Middle frontal gyrus (tissue), 1 donor: ENCODE data around the gene GABPB2.

Experiments used
- DNase-seq: peaks from one replicate; pipeline ENCODE4 v3.0.0-alpha.2; 2015; ENCODE audit warnings: low spot score; ENCODE audit errors: extremely low spot score

Gene GABPB2

GRCh38 chr1:151070474-151071276 lies at the start of gene GABPB2:
TSS of gene GABPB2 (plus strand) at chr1:151070761. CDS start at chr1:151088190, 17,429 bp downstream.
- peak; percentile 82 for DNase-seq

DNA sequence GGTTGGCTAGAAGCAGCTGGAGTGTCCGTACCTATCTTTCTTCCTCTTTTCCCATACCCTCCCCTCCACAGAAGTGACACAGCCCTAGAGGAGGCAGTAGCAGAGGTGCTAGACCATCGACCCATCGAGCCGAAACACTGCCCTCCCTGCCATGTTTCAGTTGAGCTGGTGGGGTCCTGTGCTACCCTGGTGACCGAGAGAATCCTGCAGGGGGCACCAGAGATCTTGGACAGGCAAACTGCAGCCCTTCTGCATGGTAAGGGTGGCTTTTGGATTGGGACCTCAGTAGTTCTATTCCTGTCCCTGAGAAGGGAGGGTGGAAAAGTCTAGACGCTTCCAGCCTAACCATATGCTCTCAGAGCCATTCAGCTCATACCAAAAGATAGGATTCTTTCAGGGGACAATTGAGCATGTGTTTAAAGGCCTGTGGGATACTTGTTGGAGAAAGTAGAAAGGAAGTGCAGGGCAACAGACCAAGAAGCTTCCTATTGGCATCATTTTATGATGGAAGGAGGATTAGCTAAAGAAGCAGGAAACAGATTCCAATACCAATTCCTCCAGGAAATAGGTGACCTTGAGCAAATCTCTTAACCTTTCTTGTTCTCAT lies 45.9 kb upstream of the GABPB2 start:
- no peak for DNase-seq

DNA sequence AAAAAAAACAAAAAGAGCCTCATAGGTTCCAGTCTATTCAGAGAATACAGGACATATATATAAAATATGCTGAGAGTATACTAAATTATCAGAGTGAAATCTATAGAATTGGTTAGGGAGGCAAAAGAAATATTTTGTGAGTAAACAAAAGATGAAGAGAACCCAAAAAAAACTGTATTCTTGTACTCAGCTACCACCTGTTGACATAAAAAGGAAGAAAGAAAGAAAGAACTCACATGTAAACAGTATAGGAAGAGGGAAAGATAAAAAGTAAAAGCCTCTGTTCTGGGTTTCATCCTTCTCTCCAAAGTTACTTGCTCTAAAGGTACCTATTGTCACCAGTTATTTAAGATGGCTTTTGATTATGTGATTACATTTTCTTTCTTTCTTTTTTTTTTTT lies 44.1 kb upstream of the GABPB2 start:
- DNase-seq, result no peak

DNA sequence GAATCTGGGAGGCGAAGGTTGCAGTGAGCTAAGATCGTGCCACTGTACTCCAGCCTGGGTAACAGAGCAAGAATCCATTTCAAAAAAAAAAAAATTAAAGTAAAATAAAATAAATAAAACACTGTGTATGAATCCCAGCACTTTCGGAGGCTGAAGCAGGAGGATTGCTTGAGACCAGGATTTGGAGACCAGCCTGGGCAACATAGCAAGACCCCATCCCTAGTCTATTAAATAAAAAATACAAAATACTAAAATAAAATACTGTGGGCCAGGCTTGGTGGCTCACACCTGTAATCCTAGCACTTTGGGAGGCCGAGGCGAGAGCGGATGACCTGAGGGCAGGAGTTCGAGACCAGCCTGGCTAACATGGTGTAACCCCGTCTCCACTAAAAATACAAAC lies 38.4 kb upstream of the GABPB2 start:
- DNase-seq, result no peak

DNA sequence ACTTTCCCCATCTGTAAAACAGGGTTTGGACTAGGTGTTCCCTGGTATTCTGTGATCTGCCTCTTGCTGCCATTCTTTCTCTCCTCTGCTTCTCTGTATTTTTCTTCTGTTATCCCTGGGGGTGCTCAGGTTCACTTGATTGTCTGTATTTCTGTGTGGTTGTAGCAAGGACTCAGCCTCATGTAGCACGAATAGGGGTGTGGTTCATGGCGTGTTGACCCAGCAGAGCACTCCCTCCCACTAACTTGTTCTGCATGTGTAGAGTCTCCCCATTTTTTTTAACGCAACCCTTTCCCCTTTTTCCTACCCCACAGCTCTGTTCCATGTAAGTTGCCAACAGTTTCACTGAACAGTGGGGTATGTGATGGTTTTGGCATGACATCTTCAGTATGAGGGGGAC lies 35.4 kb upstream of the GABPB2 start:
- no peak for DNase-seq

GRCh38 chr1:151036356-151036755 lies 34.2 kb upstream of the GABPB2 start, which contains the start of gene BNIPL:
TSS of gene BNIPL (plus strand) at chr1:151036586. CDS start at chr1:151036726, 140 bp downstream.
- DNase-seq, result no peak

DNA sequence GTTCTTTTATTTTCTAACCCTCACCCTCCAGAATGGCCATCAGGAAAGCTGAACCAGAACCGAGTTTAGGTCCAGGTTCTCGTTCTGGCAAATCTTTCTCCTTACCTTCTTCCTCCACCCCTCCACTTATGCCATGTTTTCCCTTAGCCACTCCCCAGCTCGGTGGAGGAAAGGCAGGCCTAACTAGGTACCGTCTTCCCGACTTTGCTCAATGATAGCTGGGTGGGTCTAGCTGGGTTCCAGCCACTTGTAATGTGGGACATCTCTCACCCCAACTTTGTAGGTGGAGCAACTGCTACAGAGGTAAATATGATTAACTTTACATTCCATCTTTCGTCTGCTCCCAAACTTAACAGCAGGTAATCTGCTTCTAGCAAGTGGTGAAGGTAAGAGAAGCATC lies 33.5 kb upstream of the GABPB2 start:
- DNase-seq, result no peak

GRCh38 chr1:151039521-151039920 lies 31.0 kb upstream of the GABPB2 start:
- DNase-seq, result no peak

- no peak for DNase-seq
Observed at GRCh38 chr1:151043163-151043562, 27.4 kb upstream of the GABPB2 start.

DNA sequence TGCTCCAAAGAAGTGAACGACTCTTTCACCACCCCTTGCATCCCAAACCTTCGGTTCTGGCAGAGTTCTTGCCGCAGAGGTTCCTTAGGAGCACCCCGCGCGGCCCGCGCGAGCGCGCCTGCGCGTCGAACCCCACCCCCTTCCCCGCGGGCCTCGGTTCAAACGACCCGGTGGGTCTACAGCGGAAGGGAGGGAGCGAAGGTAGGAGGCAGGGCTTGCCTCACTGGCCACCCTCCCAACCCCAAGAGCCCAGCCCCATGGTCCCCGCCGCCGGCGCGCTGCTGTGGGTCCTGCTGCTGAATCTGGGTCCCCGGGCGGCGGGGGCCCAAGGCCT lies 23.0 kb upstream of the GABPB2 start, which contains the start of gene C1orf56:
Gene C1orf56 (plus strand): TSS at position 161 of the 334 bp plus-strand sequence. CDS start 97 bp downstream, at position 258.
- DNase-seq, result no peak

DNA sequence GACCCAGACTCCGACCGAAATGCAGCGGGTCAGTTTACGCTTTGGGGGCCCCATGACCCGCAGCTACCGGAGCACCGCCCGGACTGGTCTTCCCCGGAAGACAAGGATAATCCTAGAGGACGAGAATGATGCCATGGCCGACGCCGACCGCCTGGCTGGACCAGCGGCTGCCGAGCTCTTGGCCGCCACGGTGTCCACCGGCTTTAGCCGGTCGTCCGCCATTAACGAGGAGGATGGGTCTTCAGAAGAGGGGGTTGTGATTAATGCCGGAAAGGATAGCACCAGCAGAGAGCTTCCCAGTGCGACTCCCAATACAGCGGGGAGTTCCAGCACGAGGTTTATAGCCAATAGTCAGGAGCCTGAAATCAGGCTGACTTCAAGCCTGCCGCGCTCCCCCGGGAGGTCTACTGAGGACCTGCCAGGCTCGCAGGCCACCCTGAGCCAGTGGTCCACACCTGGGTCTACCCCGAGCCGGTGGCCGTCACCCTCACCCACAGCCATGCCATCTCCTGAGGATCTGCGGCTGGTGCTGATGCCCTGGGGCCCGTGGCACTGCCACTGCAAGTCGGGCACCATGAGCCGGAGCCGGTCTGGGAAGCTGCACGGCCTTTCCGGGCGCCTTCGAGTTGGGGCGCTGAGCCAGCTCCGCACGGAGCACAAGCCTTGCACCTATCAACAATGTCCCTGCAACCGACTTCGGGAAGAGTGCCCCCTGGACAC lies 22.5 kb upstream of the GABPB2 start:
- DNase-seq, result no peak

- DNase-seq, result no peak
Observed at GRCh38 chr1:151048645-151049032, 21.9 kb upstream of the GABPB2 start.

DNA sequence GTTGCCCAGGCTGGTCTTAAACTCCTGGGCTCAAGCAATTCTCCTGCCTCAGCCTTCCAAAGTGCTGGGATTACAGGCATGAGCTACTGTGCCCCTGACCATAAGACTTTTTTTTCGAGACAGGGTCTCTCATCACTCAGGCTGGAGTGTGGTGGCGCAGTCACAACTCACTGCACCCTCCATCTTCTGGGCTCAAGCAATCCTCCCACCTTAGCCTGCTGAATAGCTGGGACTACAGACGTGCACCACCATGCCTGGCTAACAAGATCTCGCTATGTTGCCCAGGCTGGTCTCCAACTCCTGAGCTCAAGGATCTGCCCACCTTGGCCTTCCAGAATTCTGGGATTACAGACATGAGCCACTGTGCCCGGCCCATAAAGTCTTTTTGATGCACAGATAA lies 21.1 kb upstream of the GABPB2 start:
- no peak for DNase-seq

- DNase-seq, result no peak
Observed at GRCh38 chr1:151050051-151050688, 20.4 kb upstream of the GABPB2 start.

DNA sequence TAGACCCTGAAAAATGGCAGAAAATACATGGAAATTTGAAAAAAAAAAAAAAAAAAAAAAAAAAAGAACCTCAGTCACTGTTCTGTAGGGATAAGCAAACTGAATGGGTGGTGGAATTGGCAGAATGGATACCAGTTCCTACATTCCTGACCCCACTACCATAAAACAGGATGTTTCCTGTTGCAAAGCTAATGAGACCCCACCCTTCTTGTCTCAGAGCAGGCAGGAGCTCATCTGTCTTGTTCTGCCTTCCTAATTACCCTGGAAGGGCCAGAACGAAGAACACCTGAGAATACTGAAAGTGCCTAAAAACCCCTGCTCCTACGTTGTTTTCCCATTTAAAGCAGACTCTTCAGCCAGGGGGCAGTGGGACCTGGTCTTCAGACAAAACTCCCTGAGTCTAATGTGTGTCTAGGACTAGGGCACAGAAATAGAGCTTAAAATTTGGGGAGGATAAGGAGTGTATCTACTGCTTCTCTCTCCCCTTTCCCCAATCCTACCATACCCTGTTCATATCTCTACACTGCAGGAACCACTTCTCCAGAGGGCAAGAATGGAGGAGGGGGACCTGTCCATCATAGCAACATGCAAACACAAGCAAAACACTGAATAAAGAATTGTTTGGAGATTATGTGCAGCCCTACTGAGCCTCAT lies 19.1 kb upstream of the GABPB2 start:
- no peak for DNase-seq

- no peak for DNase-seq
Observed at GRCh38 chr1:151054971-151055547, 15.5 kb upstream of the GABPB2 start.

DNA sequence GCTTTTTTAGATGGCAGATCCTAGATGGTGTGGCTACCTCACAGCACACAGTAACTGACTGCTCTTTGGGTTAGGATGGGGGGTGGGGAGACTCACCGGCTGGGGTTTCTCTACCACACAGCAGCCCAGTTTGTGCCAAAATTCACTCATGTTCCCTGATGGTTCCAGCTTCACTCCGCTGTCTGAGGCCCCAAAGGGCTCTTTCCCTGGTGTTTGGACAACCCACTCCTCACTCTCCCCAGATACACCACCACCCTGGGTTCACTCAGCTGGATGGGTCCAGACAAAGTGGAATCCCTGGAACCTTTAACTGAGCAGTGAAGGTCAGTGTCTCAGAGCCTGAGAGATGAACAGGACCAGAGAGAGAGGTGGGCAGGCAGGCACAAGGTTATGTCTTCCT lies 15.0 kb upstream of the GABPB2 start:
- DNase-seq, result no peak

GRCh38 chr1:151056149-151056548 lies 14.4 kb upstream of the GABPB2 start:
- DNase-seq, result no peak

DNA sequence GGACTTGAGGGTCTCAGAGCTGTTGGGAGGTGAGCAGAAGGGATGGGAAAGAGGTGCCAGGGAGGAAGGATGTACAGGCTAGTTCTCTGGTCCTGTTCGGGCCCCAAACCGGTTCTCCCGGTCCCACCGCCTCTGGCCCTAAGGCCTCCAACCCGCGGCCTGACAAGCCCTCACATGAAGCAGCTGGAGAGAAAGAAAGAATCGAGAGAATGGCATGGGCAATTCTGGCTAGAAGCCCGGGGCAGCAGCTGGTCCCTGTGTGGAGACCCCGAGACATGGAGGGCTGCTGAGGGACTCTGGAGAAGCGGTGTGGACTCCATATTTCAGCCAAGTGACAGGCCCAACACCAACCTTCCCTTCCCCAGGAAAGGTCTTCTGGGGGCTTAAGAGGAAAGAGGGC lies 11.9 kb upstream of the GABPB2 start:
- DNase-seq, result no peak

DNA sequence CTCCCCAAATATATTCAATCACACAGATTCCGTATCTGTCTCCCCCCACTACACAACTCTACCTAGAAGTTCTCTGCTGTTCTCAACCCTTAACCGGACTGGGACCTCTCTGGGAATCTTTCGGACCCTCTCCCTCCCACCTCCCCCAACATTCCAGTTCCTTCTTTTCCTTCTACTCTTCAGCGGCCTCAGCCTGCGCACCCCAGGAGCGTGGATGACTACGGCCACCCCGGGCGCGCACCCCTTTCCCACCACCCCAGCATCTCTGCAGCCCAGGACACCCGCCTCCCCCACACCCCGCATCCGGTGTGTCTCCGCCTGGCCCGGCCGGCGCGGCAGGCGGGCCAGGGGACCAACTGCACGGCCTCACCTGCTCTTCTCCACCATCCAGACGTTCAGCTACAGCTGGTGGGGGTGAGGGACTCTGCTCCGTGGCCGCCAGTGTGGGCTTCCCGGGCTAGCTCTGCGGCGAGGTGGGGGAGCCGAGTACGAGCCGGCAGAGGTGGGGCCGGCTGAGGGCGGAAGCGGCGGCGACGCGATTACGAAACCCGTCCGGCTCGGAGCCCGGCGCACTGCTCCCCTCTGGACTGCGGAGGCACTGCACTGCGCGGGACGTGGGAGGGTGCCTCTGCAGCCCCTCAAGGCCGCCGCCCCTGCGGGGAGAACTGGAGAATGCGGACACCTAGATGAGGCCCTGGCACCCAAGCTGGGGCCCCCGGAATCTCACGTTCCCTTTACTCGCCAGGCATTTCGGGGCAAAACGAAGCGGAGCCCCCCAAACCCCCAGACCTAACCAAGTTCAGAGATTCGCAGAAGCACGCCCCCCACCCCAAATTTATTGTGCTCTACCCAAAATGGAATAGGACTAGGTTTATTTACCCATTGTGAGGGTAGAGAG lies 11.2 kb upstream of the GABPB2 start, which contains the start of gene CDC42SE1:
Gene CDC42SE1 (minus strand): TSS at position 514 of the 898 bp plus-strand sequence. CDS start 3,892 bp downstream, outside the sequence.
- DNase-seq, result peak; percentile 72
